HG03432 (cell line): Measurements from ENCODE around the gene ARHGAP18.

Source experiments
- ATAC-seq: cut with Tn5 transposase; IDR thresholded peaks from one replicate; pipeline ENCODE4 v1.9.1; 2021; ENCODE audit warnings: mild to moderate bottlenecking, moderate library complexity; ENCODE audit not compliant: unreplicated experiment

The ARHGAP18 gene

GRCh38 chr6:129695373-129696027, 14.5 kb downstream of the ARHGAP18 start:
- peak; percentile 90 for ATAC-seq

- ATAC-seq: no peak
Measured at GRCh38 chr6:129694036-129694435, 15.9 kb downstream of the ARHGAP18 start.

- ATAC-seq: no peak
Measured at GRCh38 chr6:129692467-129692866, 17.5 kb downstream of the ARHGAP18 start.

DNA sequence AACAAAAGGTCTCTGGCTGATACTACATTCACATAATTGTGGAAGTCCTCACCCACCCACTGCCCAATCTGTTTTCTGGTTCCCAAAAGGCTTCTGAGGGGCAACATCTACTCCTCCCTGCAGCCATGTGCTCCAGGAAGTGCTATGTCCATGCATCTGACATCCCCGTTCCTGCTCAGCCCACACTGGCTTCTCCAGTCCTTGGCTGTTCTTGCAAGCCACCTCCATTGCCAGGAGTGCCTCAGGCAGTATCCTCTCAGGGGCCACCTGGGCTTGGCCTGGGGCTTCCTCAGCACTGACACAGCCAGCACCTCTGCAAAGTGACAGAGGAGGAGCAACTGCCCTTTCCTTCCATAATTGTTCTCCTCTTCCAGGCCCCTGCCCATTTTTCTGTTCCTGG, 18.3 kb downstream of the ARHGAP18 start:
- ATAC-seq: no peak

DNA sequence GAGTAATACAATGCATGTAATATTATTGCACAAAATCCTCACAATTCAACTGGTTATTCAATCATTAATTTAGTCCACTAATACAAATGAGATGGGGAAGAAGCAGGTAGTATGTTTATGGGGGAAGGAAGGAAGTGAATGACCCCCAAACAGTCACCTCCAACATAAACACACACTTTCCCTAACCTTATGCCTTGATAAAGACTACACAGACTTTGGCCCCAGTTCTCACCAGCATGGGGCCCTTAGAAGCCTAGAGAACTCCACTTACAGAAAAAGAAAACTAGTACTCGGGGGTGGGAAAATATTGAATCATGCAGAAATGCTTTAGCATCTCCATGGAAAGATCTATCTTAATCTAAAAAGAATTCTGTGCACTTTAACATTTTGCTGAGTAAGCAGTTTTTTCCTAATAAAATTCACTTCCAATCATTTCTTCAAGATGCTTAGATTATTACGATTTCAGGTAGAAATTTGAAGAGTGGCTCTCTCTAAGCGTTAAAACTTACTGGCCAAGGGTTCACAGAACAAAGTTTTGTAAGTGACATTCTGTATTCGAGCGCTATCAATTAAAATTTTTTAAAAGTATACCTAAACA, 18.8 kb downstream of the ARHGAP18 start:
- ATAC-seq: no peak

GRCh38 chr6:129686941-129687627, 22.9 kb downstream of the ARHGAP18 start:
- ATAC-seq: peak; percentile 75

DNA sequence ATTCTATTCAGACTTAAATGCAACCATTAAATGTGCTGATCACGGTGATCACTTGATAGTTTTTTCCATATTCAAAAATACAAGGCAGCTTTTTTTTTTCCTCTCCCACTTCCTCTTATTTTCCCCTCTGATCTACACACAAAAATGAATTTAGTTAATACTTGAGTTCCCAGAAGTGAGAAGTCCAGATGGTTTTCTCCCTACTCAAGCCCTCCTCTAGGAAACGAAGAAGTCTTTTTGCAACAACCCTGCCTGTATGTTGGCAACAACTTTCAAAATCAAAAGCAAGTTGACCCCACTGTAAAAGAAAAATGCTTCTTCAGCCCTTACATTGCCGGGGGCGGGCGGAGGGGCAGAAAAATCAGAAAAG, 24.3 kb downstream of the ARHGAP18 start:
- no peak for ATAC-seq

- ATAC-seq: no peak
Measured at GRCh38 chr6:129684903-129685661, 24.9 kb downstream of the ARHGAP18 start.

DNA sequence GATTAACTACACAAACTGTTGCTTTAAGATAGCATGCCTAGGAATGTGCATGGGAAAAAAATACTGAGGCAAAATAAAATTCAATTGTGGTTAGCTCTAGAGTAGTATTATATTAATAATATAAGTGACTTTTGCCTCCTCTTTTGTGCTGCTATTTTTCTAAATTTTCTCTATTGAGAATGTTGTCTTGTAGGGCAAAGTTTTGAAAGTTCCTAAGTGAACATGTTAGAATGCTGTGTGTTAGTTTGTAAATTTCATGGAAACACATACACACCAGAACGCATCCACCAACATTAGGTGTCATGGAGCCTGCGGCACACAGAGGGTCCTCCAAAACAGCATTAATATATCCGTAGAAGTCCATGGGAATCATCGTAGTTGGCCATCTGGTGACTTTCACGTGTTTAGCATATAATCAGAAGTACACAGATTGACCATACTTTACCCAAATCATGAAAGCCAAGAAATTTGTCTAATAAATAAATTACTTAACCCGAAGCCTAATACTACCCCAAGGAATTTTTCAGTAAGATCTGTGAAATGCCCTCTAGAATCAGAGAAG, 25.6 kb downstream of the ARHGAP18 start:
- ATAC-seq: no peak

DNA sequence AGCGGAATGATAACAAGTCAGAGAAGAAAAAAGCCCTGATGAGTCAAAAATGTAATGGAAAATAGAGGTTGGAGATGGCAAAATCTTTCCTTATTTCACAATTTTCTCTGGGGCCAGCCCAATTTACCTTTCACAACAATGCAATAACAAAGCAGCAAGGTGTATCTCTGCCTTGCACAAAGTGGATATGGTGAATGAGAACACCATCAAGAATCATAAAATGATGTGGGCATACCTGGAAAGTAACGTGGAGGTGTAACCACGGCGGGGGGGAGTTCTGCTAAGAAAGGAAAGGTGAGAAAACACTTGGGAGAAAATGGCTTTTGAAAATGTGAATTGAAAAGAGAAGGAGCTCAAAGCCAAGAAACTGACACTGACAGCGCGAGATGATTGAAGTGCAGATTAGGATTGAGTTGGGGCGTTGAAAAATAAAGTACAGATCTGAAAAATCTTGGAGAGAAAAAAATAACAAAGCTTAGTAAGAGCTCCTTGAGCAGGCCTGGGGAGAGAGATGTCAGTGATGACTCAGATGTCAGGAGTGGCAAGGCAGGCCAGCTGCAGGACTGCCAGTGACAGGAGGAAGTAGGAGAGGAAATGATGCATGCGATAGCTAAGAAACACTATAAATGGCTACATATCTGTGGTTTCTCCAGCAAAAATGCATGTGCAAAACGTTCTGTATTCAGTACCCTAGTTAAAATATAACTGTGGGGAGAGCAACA, 26.2 kb downstream of the ARHGAP18 start:
- peak; percentile 94 for ATAC-seq

DNA sequence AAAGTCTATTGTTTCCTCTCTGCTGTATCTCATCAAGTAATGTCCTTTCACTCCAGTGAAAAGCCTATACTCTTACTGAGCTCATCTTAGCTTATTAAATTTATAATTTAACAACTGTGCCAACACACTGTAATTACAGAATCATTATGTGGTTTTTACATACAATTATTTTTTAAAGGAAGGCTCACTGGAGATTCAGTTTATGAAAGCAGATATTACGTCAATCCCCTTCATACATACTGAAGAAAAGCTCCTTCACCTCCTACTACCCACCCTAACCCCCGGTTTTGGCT, 28.1 kb downstream of the ARHGAP18 start:
- no peak for ATAC-seq

DNA sequence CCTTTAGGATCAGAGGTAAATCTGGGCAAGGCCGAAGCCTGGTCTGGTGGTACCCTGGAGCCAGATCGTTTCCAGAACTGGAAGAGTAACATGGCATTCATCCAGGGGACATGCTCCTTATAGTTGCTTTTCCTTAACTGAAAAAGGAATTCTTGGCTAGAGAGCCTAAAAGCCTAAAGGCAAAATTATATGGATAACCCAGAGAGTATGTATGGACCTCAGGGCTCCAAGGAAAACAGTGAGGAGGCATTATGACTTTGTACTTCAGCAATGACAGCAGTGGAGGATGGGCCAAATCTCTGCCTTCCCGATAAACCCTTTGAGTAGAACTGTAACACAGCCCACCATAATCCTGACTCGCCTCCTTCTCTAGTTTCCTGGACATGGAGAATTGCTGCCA, 29.3 kb downstream of the ARHGAP18 start:
- no peak for ATAC-seq

DNA sequence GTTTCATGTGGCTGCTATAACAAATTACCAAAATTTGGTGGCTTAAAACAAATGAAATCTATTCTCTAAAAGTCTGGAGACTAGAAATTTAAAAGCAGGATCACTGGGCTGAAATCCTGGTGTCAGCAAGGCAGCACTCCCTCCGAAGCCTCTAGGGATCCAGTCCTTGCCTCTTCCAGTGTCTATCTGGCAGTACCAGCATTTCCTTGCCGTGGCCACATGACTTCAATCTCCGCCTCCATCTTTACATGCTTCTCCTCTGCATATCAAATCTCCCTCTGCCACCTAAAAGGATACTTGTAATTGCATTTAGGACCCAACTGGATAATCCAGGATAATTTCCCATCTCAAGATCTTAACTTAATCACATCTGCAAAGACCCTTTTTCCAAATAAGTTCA, 30.2 kb downstream of the ARHGAP18 start:
- no peak for ATAC-seq

DNA sequence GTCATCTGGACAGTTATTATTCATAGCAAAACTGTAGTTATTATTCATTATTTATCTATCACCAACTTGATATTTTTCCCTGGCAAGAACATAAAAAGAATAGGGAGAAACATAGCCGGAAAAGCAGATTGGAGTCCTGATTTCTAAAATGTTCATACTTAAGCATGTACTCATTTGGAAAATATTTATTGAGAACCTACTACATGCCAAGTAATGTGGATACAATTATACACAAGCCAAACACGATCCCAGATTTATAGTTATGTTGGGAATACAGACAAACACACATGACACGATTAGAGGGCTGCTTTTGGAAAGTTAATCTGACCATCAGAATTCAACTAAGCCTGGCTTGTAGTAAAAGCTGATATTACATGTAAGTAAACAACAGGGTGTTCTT, 30.7 kb downstream of the ARHGAP18 start:
- ATAC-seq: no peak

- ATAC-seq: no peak
Measured at GRCh38 chr6:129678463-129678862, 31.5 kb downstream of the ARHGAP18 start.

GRCh38 chr6:129677620-129678325, 32.2 kb downstream of the ARHGAP18 start:
- ATAC-seq: no peak

- no peak for ATAC-seq
Measured at GRCh38 chr6:129675669-129676472, 34.1 kb downstream of the ARHGAP18 start.

DNA sequence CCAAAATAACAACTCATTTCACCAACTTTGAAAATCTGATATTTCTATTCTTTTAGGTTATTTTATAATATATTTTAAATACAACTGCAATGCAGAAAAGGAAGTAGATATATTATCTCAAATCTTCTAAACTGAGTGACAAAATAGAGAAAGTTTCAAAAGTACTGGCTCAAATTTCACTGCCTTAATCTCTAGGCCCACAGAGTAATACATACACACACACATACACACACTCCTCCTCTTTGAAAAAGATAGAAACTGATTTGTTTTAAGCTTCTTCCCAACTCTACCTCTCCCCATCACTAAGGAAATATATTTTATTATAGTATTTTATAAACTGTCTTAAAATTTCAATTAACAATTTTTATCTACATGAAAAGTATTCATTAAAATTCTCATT, 36.2 kb downstream of the ARHGAP18 start:
- ATAC-seq: no peak

DNA sequence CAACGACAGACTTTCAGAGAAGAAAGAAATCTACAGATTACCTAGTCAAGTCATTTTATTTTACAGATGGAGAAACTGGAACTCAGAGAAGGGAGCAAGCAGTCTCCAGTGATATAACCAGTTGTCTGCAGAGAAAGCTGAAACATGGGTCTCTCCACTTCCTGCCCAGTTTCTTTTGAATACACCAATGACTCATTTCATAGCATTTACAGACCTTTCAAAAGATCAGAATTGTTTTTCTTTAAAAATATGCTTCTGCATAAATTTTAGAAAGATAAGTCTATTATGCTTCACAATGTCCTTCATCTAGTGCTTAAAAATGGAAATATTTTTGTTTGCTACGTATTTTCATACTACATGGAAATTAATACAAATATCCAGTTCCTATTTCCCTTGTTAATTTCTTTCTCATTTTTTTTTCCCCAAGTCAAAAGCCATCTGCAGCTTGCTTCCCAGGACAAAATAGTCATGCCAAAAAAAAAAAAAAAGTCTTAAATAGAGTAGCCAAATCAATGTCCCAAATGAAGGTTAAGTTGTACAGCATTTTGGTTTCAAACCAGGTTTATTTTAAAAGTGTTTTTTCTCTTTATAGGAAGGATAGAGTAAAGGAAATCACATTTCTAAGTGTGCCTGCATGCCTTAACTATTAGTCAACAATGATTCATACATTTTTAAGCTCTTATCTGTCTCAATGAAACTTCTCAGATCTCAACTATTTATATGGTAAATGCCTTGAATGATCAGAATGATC, 36.9 kb downstream of the ARHGAP18 start:
- peak; percentile 78 for ATAC-seq
